Posterior vena cava (tissue), 2 donors: Measurements from ENCODE around the gene MON1B. TPM values are rescaled to one million over a fixed set of nuclear protein-coding genes. Genes with fewer than 3 reads are reported as not detected.

ENCODE experiments used
- DNase-seq: peaks from one replicate; pipeline ENCODE4 v3.0.0-alpha.2; 2020; ENCODE audit warnings: low spot score
- intact Hi-C, 2 donors: fragments of 100-400 bp; cut with DNase I; formaldehyde crosslinking; loops; one replicate each; pipeline versions ENCODE4 v1.14.1 to v1.14.2; 2022 to 2023
- total RNA-seq, 2 donors: library from RNA; stranded (reverse); fragmentation: NEBNext Ultra II Directional; extraction: Animal tissue kit (Norgen Biotek cat#: 25700); gene quantifications; one replicate each; pipeline ENCODE4 v1.2.1, GENCODE V29; 2021
- donor health status: DM: yes; HTN: yes; CAD: no.
- donor health status: DM: yes; HTN: yes; CAD: no.

Gene MON1B
- total RNA-seq, 2 donors from 2014 or later, result 34.7 to 35.6 TPM

- DNase-seq, result no peak
These were observed 3.6 kb downstream of the MON1B start for GRCh38 chr16:77194295-77195231.

DNA sequence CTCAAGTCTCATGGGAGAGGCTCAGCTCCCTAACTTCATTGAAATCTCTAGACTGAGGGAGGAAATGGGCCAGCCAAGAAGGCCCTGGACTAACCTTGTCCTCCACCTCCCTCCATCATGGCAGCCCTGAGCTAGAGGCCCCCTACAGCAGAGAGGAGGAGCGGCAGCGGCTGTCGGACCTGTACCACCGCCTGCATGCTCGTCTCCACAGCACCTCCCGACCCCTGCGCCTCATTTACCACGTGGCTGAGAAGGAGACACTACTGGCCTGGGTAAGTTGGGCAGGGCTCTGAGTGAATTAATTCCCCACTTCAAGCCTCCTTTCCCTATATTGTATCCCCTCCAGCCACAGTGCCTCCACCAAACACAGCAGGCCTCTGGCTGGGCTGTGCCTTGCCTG, 4.4 kb downstream of the MON1B start:
- intact Hi-C loops, result no loop called here
- no peak for DNase-seq

More at GRCh38 chr16:77194295-77195231, 3.6 kb downstream of the MON1B start:
- intact Hi-C loops, result no loop called here

DNA sequence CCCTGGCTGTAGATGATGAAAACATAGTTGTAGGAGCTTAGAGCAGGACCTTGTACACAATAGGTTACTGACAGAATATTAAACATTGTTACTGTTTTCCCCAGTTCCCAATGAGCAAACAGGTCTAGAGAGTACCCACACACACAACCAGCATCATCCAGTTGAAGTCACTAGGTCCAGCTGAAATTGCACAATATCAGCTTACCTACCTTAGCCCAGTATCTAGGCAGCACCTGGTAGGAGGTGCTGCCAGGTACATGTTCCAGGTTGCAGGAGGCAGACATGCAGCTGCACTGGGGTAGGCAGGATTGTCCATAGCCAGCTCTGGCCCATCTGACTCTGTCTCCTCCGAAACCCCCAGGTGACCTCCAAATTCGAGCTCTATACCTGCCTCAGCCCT, 6.8 kb downstream of the MON1B start:
- intact Hi-C loops, result no loop called here
- DNase-seq, result no peak

DNA sequence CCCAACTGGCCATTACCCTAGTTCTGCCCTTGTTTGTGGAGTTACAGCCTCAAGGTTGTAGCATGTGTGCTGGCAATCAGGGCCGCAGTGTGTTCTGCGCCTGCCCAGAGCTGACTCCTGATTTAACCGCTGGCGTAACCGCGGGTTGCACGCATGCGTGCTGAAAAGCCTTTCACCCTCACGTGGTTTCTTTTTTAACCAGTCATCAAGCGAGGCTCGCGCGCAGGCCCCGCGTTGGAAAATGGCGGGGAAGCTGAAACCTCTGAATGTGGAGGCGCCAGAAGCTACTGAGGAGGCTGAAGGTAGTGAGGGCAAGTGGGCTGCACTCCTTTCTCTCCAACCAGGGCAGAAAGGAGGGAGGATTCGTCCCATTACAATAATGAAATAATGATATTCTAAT, 8.2 kb downstream of the MON1B start, which contains the start of gene SYCE1L:
SYCE1L (plus strand) TSS at position 198 of the 400 bp plus-strand sequence; CDS start at position 242, 44 bp downstream.
- intact Hi-C loops, result no loop called here

DNA sequence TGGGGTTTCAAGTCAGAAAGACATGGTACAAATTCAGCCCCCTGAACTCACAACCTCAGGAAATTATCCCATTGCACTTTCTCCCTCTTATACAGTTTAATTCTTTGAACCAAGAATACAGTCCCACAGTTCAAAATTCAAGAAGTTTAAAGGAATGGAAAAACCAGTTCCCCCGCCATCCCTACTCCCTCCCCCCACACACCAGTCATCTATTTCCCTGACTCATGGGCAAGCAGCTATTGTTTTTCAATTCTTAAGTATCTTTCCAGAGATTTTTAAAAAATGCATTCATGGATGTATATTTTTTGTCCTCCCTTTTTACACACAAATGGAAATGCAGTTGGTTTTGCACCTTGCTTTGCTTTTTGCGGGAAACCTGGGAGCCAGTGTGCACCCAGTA, 15.5 kb downstream of the MON1B start:
- intact Hi-C loops, result no loop called here
- no peak for DNase-seq

More for the DNA sequence above, 8.2 kb downstream of the MON1B start, which contains the start of gene SYCE1L:
- no peak for DNase-seq

GRCh38 chr16:77207030-77207429, 16.0 kb downstream of the MON1B start:
- DNase-seq, result no peak
- intact Hi-C loops, result no loop called here

DNA sequence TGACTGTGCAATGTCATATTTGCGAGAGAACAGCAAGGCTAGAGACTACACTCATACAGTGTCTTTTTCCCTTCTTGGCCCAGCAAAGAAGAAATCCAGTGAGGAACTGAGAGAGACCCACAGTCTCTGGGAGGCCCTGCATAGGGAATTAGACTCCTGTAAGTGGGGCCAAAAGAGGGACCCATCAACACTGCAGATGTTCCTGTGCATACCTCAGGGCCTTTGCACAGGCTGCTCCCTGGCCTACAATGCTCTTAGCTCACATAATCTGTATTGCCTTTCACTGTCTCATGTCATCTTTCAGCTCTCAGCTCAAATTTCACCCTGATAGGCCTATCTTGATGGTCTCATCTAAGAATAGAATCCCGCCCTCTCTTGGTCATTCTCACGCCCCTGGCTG, 17.4 kb downstream of the MON1B start:
- DNase-seq, result no peak
- intact Hi-C loops, result no loop called here

DNA sequence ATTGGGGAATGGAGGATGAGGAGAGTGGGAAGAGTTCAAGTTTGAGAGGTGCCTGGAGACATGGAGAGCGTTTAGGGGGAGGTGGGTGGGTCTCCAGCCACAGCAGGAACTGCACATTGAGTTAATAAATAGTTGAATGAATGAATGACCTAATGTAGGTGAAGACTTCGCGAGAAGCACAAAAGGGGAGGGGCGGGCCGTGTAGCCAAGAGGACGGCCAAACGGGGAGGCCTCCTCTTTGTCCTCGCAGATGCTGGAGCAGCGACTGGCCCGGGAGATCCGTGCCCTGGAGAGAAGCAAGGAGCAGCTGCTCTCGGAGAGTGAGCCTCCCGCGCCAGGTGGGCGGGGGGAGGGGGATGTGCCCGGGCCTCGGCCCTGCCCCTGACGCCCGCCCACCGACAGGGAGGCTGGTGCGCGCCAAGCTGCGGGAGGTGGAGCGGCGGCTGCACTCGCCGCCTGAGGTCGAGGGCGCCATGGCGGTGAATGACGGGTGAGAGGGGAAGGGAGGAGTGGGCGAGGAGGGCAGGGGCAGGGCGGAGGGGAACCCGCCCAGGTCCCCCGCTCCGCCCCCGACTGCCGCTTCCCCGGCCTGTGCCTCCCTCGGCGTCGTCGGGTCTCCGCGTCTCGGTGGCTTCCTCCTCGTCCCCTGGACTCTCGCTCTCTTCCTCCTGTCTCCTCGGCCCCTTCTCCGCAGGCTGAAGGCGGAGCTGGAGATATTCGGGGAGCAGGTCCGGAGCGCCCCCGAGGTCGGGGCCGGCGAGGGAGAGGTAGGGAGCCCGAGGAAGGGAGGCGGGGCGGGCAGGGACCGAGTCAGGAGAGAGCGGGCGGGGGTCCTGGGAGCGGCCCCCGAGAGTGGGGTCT, 21.1 kb downstream of the MON1B start:
- intact Hi-C loops, result no loop called here
- peak; percentile 85 for DNase-seq

DNA sequence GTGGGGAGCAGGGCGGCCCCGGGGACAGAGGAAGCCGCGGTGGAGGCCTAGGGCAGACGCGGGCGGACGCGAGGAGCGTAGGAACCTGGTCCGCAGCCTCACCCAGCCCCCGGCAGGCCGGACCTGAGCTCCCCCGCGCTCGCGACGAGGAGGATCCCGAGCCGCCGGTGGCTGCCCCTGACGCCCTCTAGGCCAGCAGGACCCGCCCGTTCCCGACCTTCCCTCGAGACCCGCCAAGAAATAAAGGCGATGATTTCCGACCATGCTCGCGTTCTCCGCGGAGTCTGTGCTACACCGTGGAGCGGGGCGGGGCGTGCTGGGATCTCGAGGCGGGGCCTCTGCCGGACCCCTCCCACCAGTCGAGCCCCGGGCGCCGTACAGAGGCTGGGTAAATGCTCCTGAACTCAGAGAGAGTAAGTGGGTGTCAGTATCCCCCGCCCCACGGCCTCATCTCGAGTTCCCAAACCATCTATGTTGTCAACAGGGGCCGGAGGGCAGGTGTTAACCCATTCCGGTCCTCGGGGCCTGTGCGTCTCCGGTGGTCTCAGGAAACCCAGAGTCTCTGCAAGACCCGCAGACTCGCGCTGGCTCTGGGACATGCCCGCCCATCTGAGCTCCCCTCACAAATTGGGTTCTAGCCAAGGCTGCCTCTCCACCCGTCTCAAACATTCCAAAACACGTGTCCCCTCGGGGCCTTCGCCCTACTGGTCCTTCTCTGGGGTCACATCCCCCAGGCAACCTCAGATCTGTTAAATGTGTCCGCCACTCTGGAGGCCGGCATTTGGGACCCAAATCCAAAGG, 22.0 kb downstream of the MON1B start:
- intact Hi-C loops, result no loop called here
- peak; percentile 87 for DNase-seq

GRCh38 chr16:77213542-77214106, 22.6 kb downstream of the MON1B start:
- intact Hi-C loops, result no loop called here

GRCh38 chr16:77214411-77215138, 23.6 kb downstream of the MON1B start:
- intact Hi-C loops, result no loop called here

More at GRCh38 chr16:77213542-77214106, 22.6 kb downstream of the MON1B start:
- DNase-seq, result no peak

GRCh38 chr16:77219437-77219836, 28.4 kb downstream of the MON1B start:
- intact Hi-C loops, result no loop called here
- DNase-seq, result no peak

More at GRCh38 chr16:77214411-77215138, 23.6 kb downstream of the MON1B start:
- no peak for DNase-seq

- intact Hi-C loops, result no loop called here
- DNase-seq, result no peak
These were observed 29.4 kb downstream of the MON1B start for GRCh38 chr16:77220427-77220826.

DNA sequence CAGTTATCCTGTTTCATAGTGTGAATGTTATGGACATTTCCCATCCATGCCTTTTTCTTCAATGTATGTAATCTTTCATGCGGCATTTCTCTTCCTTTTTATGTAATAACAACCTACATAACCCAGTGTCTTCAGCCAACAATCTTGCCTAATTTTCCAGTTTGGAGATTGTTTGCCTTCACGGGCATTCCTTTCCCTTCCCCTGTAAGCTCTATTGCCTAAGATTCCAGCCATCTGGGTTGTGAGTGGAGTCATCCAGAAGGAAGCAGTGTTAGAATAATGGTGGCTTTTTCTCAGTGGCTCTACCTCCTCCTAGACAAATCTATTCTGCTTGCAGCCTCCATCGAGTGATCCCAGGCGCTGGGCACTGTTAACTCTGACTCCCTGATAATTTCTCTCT, 30.5 kb downstream of the MON1B start:
- no peak for DNase-seq
- intact Hi-C loops, result no loop called here

DNA sequence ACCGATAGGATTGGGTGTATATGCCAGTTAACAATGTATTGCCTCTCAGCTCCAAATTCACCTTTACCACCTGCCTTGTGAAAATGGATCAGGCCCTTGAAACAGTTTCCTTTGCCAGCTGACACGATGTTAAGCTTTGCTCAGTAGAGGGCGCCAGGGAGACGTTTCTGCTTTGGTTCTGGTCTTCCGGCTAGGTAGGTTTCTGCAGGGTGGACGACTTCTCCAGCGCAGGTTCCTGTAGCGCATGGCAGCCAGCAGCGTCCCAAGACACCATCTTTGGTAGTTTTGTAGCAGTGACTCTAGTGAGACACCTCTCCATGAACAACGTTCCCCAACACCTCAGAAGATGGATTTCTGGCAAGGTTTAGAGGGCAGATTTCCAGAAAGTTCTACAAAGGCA, 32.2 kb downstream of the MON1B start:
- intact Hi-C loops, result no loop called here
- DNase-seq, result no peak

GRCh38 chr16:77225182-77225581, 34.2 kb downstream of the MON1B start:
- DNase-seq, result no peak
- intact Hi-C loops, result no loop called here

DNA sequence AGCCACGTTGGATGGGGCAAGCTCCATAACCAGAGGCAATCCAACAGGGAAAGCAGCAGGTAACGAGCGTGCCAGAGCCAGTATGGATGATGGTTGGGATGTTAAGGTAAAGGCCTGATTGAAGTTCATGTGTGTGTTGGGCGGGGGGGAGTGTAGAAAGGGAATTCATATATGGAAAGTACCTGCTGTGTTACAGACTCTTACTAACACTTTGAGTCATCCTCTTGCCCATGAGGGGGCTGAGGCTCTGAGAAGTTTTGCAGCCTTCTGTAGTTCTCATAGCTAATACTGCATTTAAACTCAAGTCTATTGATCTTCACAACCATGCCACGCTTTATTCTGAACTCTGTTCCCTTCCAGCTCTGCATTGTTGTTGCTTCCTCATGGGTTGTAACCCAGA, 36.8 kb downstream of the MON1B start:
- DNase-seq, result no peak
- intact Hi-C loops, result no loop called here

- no peak for DNase-seq
- intact Hi-C loops, result no loop called here
These were observed 40.1 kb downstream of the MON1B start for GRCh38 chr16:77231047-77231446.
